Activated CD4-positive, alpha-beta T cell treated with anti-CD3 and anti-CD28 coated beads for 24 hours (primary cell): Measurements from ENCODE around the gene TOP2B.

Source experiments
- DNase-seq, 2 donors: peaks; one replicate each; pipeline ENCODE4 v3.0.0-alpha.2; 2020; ENCODE audit warnings: low read depth in 2 of 2

Gene TOP2B

GRCh38 chr3:25664812-25665314, at the start of gene TOP2B:
Gene TOP2B (minus strand): TSS chr3:25664907. CDS start chr3:25664297, 610 bp downstream.
- peak; percentile 86 to 88 for DNase-seq

DNA sequence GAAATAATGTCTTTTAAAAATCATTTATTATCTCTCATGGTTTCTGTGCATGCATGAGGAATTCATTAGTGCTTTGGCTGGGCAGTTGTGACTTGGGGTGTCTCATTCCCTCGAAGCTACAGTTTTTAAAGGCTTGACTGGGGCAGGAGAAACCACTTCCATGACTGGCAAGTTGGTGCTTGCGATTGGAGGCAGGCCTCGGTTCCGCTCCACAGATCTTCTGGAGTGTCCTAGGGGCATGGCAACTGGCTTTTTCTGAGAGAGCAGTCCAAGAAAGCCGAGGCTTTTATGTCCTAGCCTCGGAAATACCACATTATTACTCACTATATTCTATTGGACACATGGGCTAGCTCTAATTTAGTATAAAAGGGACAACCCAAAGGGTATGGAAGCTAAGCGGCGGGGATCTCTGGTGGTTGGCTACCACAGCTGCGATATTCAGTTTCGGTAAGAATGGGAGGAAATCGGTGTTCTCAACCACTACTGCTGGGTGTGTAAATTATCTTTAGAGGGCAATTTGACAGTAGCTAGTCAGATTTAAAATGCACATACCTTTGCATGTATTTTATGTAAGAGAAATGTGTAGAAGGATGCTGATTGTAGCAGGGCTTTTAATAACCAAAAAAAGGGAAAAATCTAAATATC, 48.8 kb upstream of the TOP2B start:
- no peak for DNase-seq

- no peak for DNase-seq
These were observed 46.4 kb upstream of the TOP2B start for GRCh38 chr3:25711090-25711489.

- DNase-seq, result no peak
These were observed 43.3 kb upstream of the TOP2B start for GRCh38 chr3:25708036-25708435.

GRCh38 chr3:25707268-25707926, 42.7 kb upstream of the TOP2B start:
- no peak for DNase-seq

GRCh38 chr3:25706213-25706612, 41.5 kb upstream of the TOP2B start:
- no peak for DNase-seq

DNA sequence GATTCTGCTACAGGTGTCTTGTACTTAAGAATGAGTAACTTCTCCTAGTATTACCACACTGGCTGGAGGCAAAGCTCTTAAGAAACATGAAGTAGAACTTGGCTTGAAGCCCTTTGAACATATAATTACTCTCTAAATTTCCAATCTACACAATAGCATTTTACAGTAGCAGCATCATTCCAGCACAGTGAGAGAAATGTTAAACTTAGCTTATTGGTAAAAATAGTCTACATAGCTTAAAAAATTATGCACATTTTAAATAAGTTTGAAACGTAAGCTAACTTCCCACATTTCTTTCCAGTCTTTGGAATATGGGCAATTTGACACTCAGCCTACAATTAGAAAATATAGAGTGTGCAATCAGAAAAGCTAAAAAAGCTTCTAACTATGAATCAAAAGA, 32.8 kb upstream of the TOP2B start:
- no peak for DNase-seq

DNA sequence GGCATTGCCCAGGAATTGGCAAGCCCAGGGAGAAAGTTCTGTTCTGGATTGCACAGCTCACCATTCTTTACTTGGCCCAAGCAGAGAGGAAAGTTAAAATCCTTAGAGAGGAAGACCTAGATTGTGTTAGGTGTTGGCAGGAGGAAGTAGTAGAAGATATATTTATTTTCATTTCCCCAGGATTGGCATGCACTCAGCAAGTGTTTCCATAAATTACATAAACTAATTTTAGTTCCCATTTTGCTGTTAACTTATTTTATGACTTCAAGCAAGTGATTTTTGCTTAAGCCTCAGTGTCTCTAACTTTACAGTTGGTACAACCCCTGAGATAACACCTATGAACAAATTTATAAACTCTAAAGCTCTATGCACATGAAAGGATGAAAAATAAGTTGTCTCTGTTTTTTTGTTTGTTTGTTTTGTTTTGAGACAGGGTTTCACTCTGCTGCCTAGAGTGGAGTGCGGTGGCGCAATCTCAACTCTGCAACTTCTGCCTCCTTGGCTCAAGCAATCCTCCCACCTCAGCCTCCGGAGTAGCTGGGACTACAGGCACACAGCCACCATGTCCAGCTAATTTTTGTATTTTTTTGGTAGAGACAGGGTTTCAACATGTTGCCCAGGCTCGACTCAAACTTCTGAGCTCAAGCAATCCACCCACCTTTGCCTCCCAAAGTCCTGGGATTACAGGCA, 31.2 kb upstream of the TOP2B start:
- DNase-seq, result no peak

DNA sequence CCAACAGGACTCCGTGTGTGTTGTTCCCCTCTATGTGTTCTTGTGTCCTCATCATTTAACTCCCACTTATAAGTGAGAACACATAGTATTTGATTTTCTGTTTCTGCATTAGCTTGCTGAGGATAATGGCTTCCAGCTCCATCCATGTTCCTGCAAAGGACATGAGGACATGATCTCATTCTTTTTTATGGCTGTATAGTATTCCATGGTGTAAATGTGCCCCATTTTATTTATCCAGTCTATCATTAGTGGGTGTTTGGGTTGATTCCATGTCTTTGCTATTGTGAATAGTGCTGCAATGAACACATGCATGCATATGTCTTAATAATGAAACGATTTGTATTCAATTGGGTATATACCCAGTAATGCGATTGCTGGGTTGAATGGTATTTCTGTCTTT, 28.5 kb upstream of the TOP2B start:
- DNase-seq, result no peak

DNA sequence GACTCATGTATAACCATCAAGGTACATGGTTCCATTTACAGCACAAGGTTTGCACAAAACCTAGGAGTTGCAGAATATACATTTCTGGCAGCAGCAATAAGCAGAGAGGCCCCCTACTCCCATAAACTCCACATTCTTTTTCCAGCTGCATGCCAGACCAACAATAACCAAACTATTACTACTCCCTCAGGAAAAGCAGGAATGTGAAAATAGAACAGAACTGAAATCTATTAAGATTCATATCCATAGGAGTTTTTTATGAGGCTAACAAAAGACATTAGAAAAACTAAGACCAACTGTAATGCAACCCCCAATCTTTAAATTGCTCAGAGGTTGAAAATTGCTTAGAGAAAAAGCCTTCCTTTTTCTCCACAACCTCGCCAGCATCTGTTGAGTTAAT, 27.6 kb upstream of the TOP2B start:
- no peak for DNase-seq

- DNase-seq, result no peak
These were observed 26.2 kb upstream of the TOP2B start for GRCh38 chr3:25690768-25691533.

DNA sequence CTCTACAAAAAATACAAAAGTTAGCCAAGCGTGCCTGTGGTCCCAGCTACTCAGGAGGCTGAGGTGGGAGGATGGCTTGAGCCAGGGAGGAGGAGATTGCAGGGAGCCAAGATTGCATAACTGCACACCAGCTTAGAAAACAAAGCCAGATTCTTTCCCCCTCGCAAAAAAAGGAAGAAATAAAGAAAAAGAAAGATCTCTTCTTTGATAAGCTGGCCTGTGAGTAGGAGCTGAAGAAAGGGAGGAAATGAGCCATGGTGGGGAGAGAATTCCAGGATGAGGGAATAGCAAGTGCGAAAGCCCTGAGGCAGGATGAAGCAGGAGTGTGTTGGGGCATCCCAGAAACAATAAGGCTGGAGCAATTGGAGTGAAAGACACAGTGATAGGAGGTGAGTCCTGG, 24.5 kb upstream of the TOP2B start:
- no peak for DNase-seq

DNA sequence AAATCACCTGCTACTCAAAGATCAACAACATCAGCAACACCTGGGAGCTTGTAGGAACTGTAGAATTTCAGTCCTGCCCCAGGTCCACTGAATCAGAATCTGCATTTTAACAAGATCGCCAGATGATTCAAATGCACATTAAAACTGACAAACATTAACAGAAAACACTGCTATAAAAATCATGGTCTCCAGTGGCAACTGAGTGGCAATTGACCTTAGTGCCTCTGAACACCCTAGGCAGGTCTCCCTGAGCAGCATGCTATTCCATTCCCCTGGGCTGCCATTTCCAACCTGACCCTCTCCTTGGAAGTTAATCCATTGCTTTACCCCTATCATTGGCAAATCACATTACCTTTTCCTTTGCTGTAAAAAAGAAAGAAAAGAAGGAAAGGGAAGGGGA, 23.0 kb upstream of the TOP2B start:
- no peak for DNase-seq

DNA sequence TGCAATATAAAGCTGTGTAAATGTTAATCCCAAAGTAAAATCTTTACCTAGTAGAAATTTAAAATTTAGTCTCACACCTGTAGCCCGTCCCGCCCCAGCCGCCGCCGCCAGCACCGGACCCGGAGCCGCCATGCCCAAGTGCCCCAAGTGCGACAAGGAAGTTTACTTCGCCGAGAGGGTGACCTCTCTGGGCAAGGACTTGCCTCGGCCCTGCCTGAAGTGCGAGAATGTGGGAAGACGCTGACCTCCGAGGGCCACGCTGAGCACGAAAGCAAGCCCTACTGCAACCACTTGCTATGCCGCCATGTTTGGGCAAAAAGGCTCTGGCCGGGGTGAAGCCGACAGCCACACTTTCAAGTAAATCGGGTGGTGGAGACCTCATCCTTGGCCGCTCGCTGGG, 22.1 kb upstream of the TOP2B start:
- DNase-seq, result no peak

DNA sequence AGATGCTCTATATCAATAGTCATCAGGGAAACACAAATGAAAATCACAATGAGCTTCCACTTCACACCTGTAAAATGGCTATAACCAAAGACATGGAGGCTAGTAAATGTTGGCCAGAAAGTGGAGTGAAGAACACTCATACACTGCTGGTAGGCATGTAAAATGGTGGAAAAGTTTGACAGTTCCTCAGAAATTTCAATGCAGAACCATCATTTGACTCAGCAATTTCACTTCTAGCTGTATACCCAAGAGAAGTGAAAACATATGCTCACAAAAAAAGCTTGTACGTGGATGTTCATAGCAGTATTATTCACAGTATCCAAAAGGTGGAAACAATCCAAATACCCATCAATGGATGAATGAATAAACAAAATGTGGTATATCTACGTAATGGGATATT, 19.2 kb upstream of the TOP2B start:
- no peak for DNase-seq

- no peak for DNase-seq
These were observed 18.7 kb upstream of the TOP2B start for GRCh38 chr3:25683410-25683809.

DNA sequence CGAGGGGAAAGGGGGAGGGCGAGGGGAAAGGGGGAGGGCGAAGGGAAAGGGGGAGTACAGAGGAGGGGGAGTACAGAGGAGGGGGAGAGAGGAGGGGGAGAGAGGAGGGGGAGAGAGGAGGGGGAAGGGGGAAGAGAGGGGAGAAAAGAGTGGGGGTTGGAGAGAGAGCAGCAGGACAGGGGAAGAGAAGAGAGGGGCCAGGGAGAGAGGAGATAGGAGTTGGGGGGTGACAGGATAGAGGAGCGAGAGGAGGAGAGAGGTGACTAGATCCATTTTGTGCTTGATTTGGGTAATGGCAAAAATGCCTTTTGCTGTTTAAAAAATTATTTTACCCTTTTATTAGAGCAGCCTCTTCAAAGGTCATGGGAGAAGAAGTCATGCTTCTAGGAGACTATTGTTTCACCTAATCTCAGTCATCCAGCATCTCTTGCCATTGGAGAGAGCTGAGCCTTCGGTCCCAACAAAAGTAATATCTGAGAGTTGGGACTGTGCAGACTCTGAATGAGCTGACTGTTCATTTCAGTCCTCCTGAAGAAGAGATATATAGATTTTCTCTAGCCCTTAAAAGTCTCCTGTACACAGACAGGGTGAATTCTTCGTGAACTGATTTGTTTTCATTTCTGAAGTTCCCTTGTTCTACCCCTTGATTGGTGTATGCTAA, 15.1 kb upstream of the TOP2B start:
- DNase-seq, result no peak

DNA sequence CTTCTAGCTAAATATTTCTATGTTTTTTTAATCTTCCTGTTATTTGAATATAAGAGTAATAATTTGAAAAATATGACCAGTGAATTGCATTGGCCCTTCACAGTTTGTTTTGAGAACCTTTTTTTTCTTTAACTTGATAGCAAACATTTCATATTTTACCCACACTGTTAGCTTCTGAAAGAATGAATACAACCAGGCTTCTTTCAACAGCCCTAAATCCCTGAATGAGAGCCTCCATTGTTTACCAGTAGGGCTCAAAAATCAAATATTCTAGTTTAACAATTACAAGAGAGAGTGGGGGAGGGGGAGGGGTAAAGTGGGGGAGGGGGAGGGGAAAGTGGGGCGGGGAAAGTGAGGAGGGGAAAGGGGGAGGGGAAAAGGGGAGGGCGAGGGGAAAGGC, 14.5 kb upstream of the TOP2B start:
- no peak for DNase-seq

DNA sequence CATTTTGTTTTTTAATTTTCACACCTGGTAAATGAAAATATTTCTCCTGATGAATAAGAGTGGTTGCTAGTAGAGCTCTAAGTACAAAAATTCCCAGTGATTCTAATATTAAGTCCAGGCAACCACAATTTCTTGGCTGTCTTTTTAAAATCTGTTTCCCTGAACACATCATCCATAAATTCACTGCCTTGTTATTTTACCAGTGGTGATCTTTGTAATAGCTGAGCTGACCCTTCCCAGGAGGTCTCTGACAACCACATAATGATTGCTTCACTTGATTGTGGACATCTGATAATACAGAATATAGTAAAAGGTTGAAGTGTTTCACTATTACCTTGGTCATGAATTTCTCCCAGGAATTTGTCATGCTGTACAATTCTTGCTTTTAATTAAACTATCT, 13.9 kb upstream of the TOP2B start:
- no peak for DNase-seq

GRCh38 chr3:25677121-25677520, 12.4 kb upstream of the TOP2B start:
- no peak for DNase-seq

DNA sequence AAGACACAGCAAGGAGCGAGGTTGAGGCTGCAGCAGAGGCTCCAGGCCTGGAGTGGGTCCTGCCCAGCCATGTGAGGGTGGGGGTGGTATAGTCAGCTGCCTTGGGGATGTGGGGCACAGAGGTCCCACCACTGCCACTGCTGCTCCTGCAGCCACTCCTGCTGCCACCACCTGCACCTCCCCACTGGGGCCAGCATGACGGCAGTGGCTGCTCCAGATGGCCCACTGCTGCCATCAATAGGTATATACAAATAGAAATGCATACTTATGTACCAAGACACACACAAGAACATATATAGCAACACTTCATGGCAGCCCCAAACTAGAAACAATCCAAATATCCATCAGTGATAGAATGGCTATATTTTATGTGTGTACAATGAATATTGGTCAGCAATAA, 10.0 kb upstream of the TOP2B start:
- no peak for DNase-seq
